WTC11 (cell line): Measurements from ENCODE around the gene CYP4F22. TPM values are rescaled to one million over a fixed set of nuclear protein-coding genes. Genes with fewer than 3 reads are reported as not detected.

Experiments used
- ATAC-seq: fragments of 200-7000 bp; cut with Tn5 transposase; 2 replicates; pipeline ENCODE4 v1.10.0; 2021; ENCODE audit warnings: mild to moderate bottlenecking, moderate library complexity
- CTCF ChIA-PET: fragments of 300-600 bp; sonication (Branson Sonifier 250); formaldehyde crosslinking; loops from one replicate; lab custom pipeline; 2021; ENCODE audit warnings: antibody characterized with exemption; lab: Charles Lee
- POLR2A ChIA-PET: fragments of 350-600 bp; sonication (Branson Sonifier 250); formaldehyde crosslinking; loops from one replicate; lab custom pipeline; 2021; ENCODE audit warnings: antibody characterized with exemption; lab: Charles Lee
- DNase-seq: peaks from one replicate; pipeline ENCODE4 v3.0.0; 2021; ENCODE audit warnings: low spot score
- H3K27ac Mint-ChIP-seq: 2 replicates; pipeline ENCODE4 v1.8.0; 2021; ENCODE audit warnings: mixed read lengths
- H3K27me3 Mint-ChIP-seq: 2 replicates; pipeline ENCODE4 v1.8.0; 2021; ENCODE audit warnings: low read depth, mild to moderate bottlenecking, moderate library complexity, mixed read lengths
- H3K36me3 Mint-ChIP-seq: 2 replicates; pipeline ENCODE4 v1.8.0; 2021; ENCODE audit warnings: mixed read lengths
- H3K4me1 Mint-ChIP-seq: 2 replicates; pipeline ENCODE4 v1.8.0; 2022; ENCODE audit warnings: mixed read lengths
- H3K4me3 Mint-ChIP-seq: 2 replicates; pipeline ENCODE4 v1.8.0; 2021; ENCODE audit warnings: mild to moderate bottlenecking, moderate library complexity, mixed read lengths
- H3K9me3 Mint-ChIP-seq: 2 replicates; pipeline ENCODE4 v1.8.0; 2021; ENCODE audit warnings: mixed read lengths
- AFF4 ChIP-seq: sonication (generic); formaldehyde crosslinking; IDR thresholded peaks from 2 replicates; pipeline ENCODE4 v1.8.1; 2023; ENCODE audit warnings: mild to moderate bottlenecking, missing genetic modification reagents, borderline replicate concordance
- ATF6 ChIP-seq: sonication (generic); formaldehyde crosslinking; IDR thresholded peaks from 2 replicates; pipeline ENCODE4 v1.8.1; 2023; ENCODE audit warnings: mild to moderate bottlenecking, missing genetic modification reagents
- CDX4 ChIP-seq: fragments of 250-450 bp; sonication (Bioruptor Pico); IDR thresholded peaks from 2 replicates; pipeline ENCODE4 v1.9.0; 2021; ENCODE audit warnings: moderate library complexity, mild to moderate bottlenecking, inconsistent platforms, borderline replicate concordance
- CTCF ChIP-seq: fragments of 200-600 bp; IDR thresholded peaks from 2 replicates; pipeline ENCODE4 v1.8.0; 2022; ENCODE audit warnings: antibody characterized with exemption
- ERG ChIP-seq: fragments of 250-450 bp; sonication (Bioruptor Pico); IDR thresholded peaks from 2 replicates; pipeline ENCODE4 v1.8.0; 2021; ENCODE audit warnings: mild to moderate bottlenecking
- FOXJ3 ChIP-seq: sonication (generic); formaldehyde crosslinking; IDR thresholded peaks from 2 replicates; pipeline ENCODE4 v1.9.0; 2021; ENCODE audit warnings: missing genetic modification reagents, mild to moderate bottlenecking, borderline replicate concordance
- HMGA2 ChIP-seq: fragments of 250-450 bp; sonication (Bioruptor Pico); IDR thresholded peaks from 2 replicates; pipeline ENCODE4 v1.4.0; 2021; ENCODE audit warnings: mild to moderate bottlenecking, moderate library complexity
- IRF2 ChIP-seq: sonication (generic); formaldehyde crosslinking; IDR thresholded peaks from 2 replicates; pipeline ENCODE4 v1.8.0; 2022; ENCODE audit warnings: low read depth, missing genetic modification reagents, borderline replicate concordance
- MYBL2 ChIP-seq: sonication (generic); formaldehyde crosslinking; IDR thresholded peaks from 2 replicates; pipeline ENCODE4 v1.8.1; 2023; ENCODE audit warnings: mild to moderate bottlenecking, moderate library complexity, missing genetic modification reagents
- NFYB ChIP-seq: sonication (generic); formaldehyde crosslinking; conservative IDR thresholded peaks from 2 replicates; pipeline ENCODE4 v1.8.0; 2022; ENCODE audit warnings: low read depth, missing genetic modification reagents
- NR2C2 ChIP-seq: sonication (generic); formaldehyde crosslinking; IDR thresholded peaks from 2 replicates; pipeline ENCODE4 v1.8.0; 2022; ENCODE audit warnings: mild to moderate bottlenecking, missing genetic modification reagents
- PREB ChIP-seq: sonication (generic); formaldehyde crosslinking; IDR thresholded peaks from 2 replicates; pipeline ENCODE4 v1.8.1; 2022; ENCODE audit warnings: mild to moderate bottlenecking, missing genetic modification reagents, moderate library complexity, borderline replicate concordance
- PRRX2 ChIP-seq: fragments of 250-450 bp; sonication (Bioruptor Pico); IDR thresholded peaks from 2 replicates; pipeline ENCODE4 v1.8.0; 2021; ENCODE audit warnings: mild to moderate bottlenecking
- RELA ChIP-seq: sonication (generic); formaldehyde crosslinking; IDR thresholded peaks from 2 replicates; pipeline ENCODE4 v1.8.1; 2022; ENCODE audit warnings: missing genetic modification reagents, mild to moderate bottlenecking, borderline replicate concordance
- SOX15 ChIP-seq: fragments of 250-450 bp; sonication (Bioruptor Pico); IDR thresholded peaks from 2 replicates; pipeline ENCODE4 v1.9.0; 2021; ENCODE audit warnings: mild to moderate bottlenecking
- TEAD1 ChIP-seq: sonication (generic); formaldehyde crosslinking; IDR thresholded peaks from 2 replicates; pipeline ENCODE4 v1.8.0; 2022; ENCODE audit warnings: mild to moderate bottlenecking, missing genetic modification reagents
- ZNF219 ChIP-seq: sonication (generic); formaldehyde crosslinking; IDR thresholded peaks from 2 replicates; pipeline ENCODE4 v1.8.0; 2023; ENCODE audit warnings: missing genetic modification reagents, mild to moderate bottlenecking, borderline replicate concordance
- ZNF317 ChIP-seq: sonication (generic); formaldehyde crosslinking; IDR thresholded peaks from 2 replicates; pipeline ENCODE4 v1.8.1; 2023; ENCODE audit warnings: low read depth, mild to moderate bottlenecking, moderate library complexity, missing genetic modification reagents, borderline replicate concordance
- ZNF396 ChIP-seq: fragments of 250-450 bp; sonication (Bioruptor Pico); IDR thresholded peaks from 2 replicates; pipeline ENCODE4 v1.8.0; 2021; ENCODE audit warnings: mild to moderate bottlenecking, moderate library complexity, borderline replicate concordance
- ZSCAN18 ChIP-seq: fragments of 250-450 bp; sonication (Bioruptor Pico); IDR thresholded peaks from 2 replicates; pipeline ENCODE4 v2.1.2; 2022; ENCODE audit warnings: mild to moderate bottlenecking, moderate library complexity
- total RNA-seq: library from RNA; stranded (reverse); gene quantifications from 3 replicates; pipeline ENCODE4 v1.2.3, GENCODE V29; 2021

CYP4F22 gene
- total RNA-seq, 1 experiment from 2014 or later, result 1.2 TPM

- Mint-ChIP-seq H3K4me3 (no peak overlapping the region), H3K36me3 (peaks cover 5% of the 10 kb centered on the region), H3K4me1 (no peaks in the 10 kb centered on the region), H3K27ac (no peak overlapping the region), H3K9me3 (peaks cover 36% of the 10 kb centered on the region), H3K27me3 (peaks cover 18% of the 10 kb centered on the region)
- ChIA-PET CTCF (no interaction called here), POLR2A (no interaction called here)
- no peak for TF ChIP-seq ERG (CRISPR knock-in tag)
- TF ChIP-seq MYBL2 (CRISPR knock-in tag), result no peak
- TF ChIP-seq ZNF396 (CRISPR knock-in tag), result no peak
- TF ChIP-seq FOXJ3 (CRISPR knock-in tag), result no peak
- no peak for TF ChIP-seq PRRX2 (CRISPR knock-in tag)
- no peak for TF ChIP-seq RELA (CRISPR knock-in tag)
- TF ChIP-seq SOX15 (CRISPR knock-in tag), result no peak
- no peak for TF ChIP-seq NFYB (CRISPR knock-in tag)
- ATAC-seq, result no peak
- no peak for DNase-seq
Measured at GRCh38 chr19:15539638-15540037, 31.3 kb downstream of the CYP4F22 start.

- no peak for ATAC-seq
- H3K27ac Mint-ChIP-seq, result no peak overlapping the region
- CTCF ChIA-PET, result interaction anchor here (0.9 kb wide), 1 partner anchor 11 kb away, joined by 3 read pairs; no protein-coding TSS in a partner anchor
Measured at GRCh38 chr19:15540435-15540834, 32.1 kb downstream of the CYP4F22 start.

GRCh38 chr19:15544283-15544682 lies 36.0 kb downstream of the CYP4F22 start:
- POLR2A ChIA-PET, result no interaction called here
- H3K27me3 Mint-ChIP-seq, result peaks cover 15% of the 10 kb centered on the region
- no peaks in the 10 kb centered on the region for H3K4me1 Mint-ChIP-seq
- no peak overlapping the region for H3K4me3 Mint-ChIP-seq
- ATAC-seq, result no peak
- H3K36me3 Mint-ChIP-seq, result peaks cover 2% of the 10 kb centered on the region; the same call in 1 of the 2 replicates
- no peak for DNase-seq
- no peak overlapping the region for H3K27ac Mint-ChIP-seq
- peaks cover 14% of the 10 kb centered on the region for H3K9me3 Mint-ChIP-seq
- CTCF ChIA-PET, result interaction anchor here (2.0 kb wide), 1 partner anchor 11 kb away, joined by 4 read pairs; no protein-coding TSS in a partner anchor
- TF ChIP-seq IRF2 (CRISPR knock-in tag) (no peak), FOXJ3 (CRISPR knock-in tag) (no peak), ZSCAN18 (no peak), PREB (CRISPR knock-in tag) (no peak), AFF4 (CRISPR knock-in tag) (no peak), ATF6 (CRISPR knock-in tag) (no peak), ZNF317 (CRISPR knock-in tag) (no peak), CTCF (no peak), TEAD1 (CRISPR knock-in tag) (no peak), NR2C2 (CRISPR knock-in tag) (no peak), CDX4 (CRISPR knock-in tag) (no peak)

More at GRCh38 chr19:15540435-15540834, 32.1 kb downstream of the CYP4F22 start:
- POLR2A ChIA-PET, result no interaction called here
- Mint-ChIP-seq H3K36me3 (peaks cover 5% of the 10 kb centered on the region), H3K27me3 (peaks cover 14% of the 10 kb centered on the region), H3K9me3 (peaks cover 36% of the 10 kb centered on the region), H3K4me3 (no peak overlapping the region), H3K4me1 (no peaks in the 10 kb centered on the region)
- TF ChIP-seq HMGA2 (no peak), ZNF219 (CRISPR knock-in tag) (no peak)
- no peak for DNase-seq
